Astrocyte of the spinal cord (primary cell): ENCODE data around the gene PKNOX2.

Experiments
- DNase-seq: peaks from one replicate; pipeline ENCODE4 v3.0.0; 2011; ENCODE audit warnings: low read depth, low spot score
- H3K4me3 ChIP-seq: 2 replicates; pipeline ENCODE4 v1.5.1; 2011; ENCODE audit warnings: low read depth, mild to moderate bottlenecking, low read length, moderate library complexity
- in situ Hi-C: cut with HindIII; loops from 2 replicates; pipeline ENCODE4 v1.10.0; 2017; ENCODE audit warnings: low sequenced_read_pairs
- TF ChIP-seq, protein P1 (sequence below): IDR thresholded peaks from 2 replicates; pipeline ENCODE4 v1.5.1; 2012; ENCODE audit warnings: low read depth, mild to moderate bottlenecking, low read length, inconsistent platforms

Gene PKNOX2

DNA sequence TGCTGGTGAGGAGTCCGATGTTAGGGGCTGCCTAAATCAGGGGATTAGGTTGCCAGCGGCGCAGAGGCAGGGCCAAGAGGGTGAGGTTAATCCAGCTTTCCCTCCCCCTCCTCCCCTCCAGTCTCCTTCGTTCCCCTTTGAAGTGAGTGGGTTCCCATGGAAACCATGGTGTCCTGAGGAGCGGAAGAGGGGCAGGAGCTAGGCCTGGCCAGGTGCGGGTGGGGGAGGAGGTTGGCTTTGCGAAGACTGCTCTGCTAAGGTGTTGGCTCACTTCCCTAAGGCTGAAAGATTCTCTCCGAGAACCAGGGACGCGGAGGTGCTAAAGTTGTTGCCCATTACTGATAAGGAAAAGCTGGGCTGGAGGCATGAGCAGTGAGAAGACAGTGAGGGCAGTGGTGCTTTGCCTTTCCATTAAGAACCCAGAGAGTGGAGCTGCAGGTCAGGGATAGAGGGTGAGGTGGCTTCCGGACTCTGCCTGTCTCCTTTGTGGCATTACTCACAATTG lies 206.9 kb downstream of the PKNOX2 start:
- DNase-seq: no peak
- TF ChIP-seq, protein P1, sequence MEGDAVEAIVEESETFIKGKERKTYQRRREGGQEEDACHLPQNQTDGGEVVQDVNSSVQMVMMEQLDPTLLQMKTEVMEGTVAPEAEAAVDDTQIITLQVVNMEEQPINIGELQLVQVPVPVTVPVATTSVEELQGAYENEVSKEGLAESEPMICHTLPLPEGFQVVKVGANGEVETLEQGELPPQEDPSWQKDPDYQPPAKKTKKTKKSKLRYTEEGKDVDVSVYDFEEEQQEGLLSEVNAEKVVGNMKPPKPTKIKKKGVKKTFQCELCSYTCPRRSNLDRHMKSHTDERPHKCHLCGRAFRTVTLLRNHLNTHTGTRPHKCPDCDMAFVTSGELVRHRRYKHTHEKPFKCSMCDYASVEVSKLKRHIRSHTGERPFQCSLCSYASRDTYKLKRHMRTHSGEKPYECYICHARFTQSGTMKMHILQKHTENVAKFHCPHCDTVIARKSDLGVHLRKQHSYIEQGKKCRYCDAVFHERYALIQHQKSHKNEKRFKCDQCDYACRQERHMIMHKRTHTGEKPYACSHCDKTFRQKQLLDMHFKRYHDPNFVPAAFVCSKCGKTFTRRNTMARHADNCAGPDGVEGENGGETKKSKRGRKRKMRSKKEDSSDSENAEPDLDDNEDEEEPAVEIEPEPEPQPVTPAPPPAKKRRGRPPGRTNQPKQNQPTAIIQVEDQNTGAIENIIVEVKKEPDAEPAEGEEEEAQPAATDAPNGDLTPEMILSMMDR: no peak
- H3K4me3 ChIP-seq: no peak overlapping the region
- in situ Hi-C loops: no loop called here

DNA sequence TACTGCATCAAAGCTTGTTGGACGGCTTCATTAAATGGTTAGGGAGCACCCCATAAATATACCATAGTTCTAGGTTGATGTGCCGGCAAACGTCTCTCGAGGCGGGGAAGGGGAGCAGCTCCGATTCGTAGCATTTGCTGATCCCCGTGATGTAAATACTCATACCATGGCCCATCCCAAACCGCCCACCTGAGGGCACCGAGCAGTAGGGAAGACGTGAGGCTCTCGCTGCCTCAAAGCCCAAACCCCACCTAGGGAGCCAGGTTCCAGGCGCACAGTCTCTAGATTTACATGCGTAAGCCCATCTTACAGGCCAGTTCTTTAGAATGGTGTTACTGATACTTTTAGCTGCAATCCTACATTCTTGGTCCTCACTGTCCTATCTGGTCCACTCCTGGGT lies 207.5 kb downstream of the PKNOX2 start:
- in situ Hi-C loops: no loop called here
- TF ChIP-seq, protein P1: no peak
- no peak for DNase-seq

DNA sequence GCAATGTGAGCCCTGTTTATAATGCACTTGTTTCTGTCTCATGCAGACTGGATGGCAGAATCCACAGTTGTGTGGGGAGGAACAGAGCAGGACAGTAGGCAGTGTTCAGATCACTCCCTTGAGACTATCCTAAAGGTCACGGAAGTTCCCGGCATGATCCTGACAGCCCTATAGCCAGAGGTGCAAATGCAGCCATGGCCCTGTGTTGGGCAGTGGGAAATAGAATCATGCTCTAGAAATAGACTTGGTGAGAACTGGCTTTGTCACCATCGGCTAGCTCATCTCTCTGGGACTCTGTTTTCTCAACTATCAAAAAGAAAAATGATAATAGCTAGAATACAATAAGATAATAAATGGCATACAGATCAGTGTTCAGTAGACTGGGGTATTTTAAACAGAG lies 208.4 kb downstream of the PKNOX2 start:
- H3K4me3 ChIP-seq: no peak overlapping the region
- TF ChIP-seq, protein P1: no peak
- in situ Hi-C loops: no loop called here
- no peak for DNase-seq

More for the DNA sequence above, 207.5 kb downstream of the PKNOX2 start:
- no peak overlapping the region for H3K4me3 ChIP-seq

GRCh38 chr11:125373426-125374391 lies 209.2 kb downstream of the PKNOX2 start:
- TF ChIP-seq, protein P1: no peak
- DNase-seq: no peak
- in situ Hi-C loops: no loop called here
- H3K4me3 ChIP-seq: no peak overlapping the region

DNA sequence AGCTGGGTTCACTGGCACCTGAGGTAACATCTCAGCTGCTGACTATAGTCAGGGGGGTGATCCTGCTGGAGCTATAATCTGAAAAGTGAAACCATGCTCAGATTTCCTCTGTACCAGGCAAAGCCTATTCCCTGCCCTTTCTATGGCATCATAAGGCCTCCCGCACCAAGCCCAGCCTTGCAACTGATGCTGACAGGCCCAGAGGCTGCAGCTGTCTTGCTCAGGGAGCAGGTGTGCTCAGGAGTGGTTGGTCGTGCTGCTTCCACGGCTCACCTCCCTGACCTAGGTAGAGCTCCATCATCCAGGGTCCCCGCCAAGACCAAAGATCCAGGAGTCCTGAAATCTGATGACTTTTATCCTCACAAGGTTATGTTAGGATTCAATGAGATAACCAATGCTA lies 209.8 kb downstream of the PKNOX2 start:
- no peak overlapping the region for H3K4me3 ChIP-seq
- no peak for DNase-seq
- in situ Hi-C loops: no loop called here
- TF ChIP-seq, protein P1: no peak

- no peak overlapping the region for H3K4me3 ChIP-seq
- in situ Hi-C loops: no loop called here
- TF ChIP-seq, protein P1: no peak
- peak; percentile 2 for DNase-seq
These were observed 210.6 kb downstream of the PKNOX2 start for GRCh38 chr11:125375146-125375545.
